HG03060 (cell line): ENCODE measurements around the gene GAB2.
"Not testable (repeated sequence)": the region's sequence is repeated elsewhere in the genome, so short reads cannot be mapped to it uniquely, and the experiment has no call there.

Experiments used
- ATAC-seq: cut with Tn5 transposase; IDR thresholded peaks from one replicate; pipeline ENCODE4 v1.9.1; 2021; ENCODE audit warnings: low read depth, moderate number of reproducible peaks; ENCODE audit not compliant: unreplicated experiment

GAB2 gene

GRCh38 chr11:78372114-78372768 lies 45.4 kb downstream of the GAB2 start:
- ATAC-seq: no peak

DNA sequence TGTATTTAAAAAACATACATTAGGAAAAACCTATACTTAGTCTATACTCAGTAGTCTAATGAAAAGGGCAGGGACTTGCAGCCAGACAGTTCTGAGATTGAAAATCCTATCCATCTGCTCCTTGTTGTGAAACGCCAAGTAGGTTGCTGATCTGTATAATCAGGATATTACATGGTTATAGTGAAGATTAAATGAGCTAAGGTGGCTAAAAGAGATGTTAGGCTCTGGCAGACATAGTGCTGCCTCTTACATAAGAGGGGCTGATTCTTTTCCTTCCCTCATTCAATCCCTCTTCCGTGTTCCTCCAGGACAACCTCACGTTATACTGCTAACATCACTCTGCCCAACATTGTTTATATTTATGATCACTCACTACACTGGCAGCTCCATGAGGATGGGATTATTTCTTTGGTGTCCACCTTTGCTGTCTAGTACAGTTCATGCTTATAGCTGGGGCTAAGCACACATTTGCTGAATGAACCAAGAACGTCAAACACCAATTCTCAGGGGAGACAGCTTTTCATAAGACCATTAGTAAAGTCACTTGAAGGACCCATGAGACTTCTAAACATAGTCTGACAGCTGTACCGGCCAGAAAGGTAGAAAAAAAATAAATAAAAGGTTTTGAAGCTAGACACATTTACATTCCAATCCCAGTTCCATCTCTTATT lies 46.3 kb downstream of the GAB2 start:
- ATAC-seq: no peak

- no peak for ATAC-seq
Measured at GRCh38 chr11:78370406-78371172, 47.0 kb downstream of the GAB2 start.

DNA sequence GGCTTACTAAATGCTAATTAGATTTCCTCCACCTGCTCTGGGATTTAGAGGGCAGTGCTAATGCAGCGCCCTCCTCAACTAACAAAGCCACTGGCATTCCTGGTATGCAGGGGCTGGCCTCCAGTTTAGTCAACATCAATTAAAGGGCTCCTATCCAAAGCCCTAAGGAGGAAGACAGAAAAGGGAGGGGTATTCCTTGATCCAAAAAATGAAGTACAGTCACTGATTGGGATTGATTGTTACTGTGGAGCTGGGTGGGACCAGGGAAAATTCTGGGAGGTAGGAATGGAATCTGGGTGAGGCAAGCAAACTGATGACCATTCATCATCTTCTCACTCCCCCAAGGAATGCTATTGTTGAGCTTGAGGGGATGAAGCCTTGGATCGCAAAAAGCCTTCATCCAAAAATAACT lies 52.2 kb downstream of the GAB2 start:
- ATAC-seq: no peak

GRCh38 chr11:78364128-78364751 lies 53.4 kb downstream of the GAB2 start:
- ATAC-seq: no peak

DNA sequence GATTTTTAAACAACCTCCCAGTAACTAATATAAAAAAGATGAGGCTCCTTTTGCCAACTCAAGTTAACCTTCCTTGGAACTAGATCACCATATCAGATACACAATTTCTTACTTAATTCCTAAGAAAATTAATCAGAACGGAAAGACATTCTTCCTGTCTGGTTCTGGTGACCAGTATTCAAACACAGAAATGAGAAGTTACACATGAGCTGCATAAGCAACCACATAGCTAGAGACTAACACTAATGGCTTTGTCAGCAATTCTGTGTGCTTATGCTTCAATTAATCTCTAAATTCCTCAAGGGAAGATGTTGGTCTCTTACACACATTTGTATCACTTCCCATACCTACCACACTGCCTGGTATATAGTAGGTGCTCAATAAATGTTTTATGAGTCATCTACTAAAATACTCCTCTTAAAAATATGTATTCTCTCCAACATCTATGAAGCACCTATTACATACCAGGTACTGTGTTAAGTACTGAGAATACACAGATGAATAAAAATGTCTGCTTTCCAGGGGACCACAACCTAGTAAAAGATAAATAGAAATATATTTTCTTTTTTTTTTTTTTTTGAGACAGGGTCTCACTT lies 54.5 kb downstream of the GAB2 start:
- no peak for ATAC-seq

DNA sequence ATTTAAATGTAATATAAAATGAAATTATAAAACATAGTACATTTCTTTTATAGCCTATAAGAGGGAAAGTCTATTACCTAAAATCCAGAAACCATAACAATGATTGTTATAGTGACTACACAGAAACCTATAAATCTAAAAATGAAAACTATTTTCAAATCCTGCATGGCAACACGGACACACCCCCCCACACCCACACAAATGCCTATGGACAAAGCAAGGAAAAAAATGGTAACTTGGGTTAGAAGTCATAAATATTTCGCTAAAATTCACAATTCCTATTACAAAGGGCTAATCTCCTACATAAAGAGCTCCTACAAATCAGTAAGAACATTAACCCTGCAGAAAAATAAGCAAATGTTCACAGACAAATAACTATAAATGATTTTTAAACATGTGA lies 56.4 kb downstream of the GAB2 start:
- no peak for ATAC-seq

- ATAC-seq: no peak
Measured at GRCh38 chr11:78359921-78360320, 57.7 kb downstream of the GAB2 start.

GRCh38 chr11:78357924-78358323 lies 59.7 kb downstream of the GAB2 start:
- not testable (repeated sequence) for ATAC-seq

DNA sequence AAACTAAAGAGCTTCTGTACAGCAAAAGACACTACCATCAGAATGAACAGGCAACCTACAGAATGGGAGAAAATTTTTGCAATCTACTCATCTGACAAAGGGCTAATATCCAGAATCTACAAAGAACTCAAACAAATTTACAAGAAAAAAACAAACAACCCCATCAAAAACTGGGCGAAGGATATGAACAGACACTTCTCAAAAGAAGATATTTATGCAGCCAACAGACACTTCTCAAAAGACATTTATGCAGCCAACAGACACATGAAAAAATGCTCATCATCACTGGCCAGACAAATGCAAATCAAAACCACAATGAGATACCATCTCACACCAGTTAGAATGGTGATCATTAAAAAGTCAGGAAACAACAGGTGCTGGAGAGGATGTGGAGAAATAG lies 60.2 kb downstream of the GAB2 start:
- ATAC-seq: not testable (repeated sequence)

DNA sequence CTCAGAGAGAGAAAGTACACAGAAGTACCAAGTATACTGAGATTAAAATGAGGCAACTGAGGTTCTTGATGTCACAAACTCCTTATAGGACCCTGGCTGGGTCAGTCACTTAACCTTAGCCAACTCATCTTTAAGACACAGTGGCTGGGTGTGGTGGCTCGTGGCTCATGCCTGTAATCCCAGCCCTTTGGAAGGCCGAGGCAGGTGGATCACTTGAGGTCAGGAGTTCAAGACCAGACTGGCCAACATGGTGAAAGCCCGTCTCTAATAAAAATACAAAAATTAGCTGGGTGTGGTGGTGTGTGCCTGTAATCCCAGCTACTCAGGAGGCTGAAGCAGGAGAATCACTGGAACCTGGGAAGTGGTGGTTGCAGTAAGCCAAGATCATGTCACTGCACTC lies 61.9 kb downstream of the GAB2 start:
- not testable (repeated sequence) for ATAC-seq

- ATAC-seq: no peak
Measured at GRCh38 chr11:78355309-78355705, 62.3 kb downstream of the GAB2 start.

GRCh38 chr11:78354408-78355308 lies 63.0 kb downstream of the GAB2 start:
- no peak for ATAC-seq

DNA sequence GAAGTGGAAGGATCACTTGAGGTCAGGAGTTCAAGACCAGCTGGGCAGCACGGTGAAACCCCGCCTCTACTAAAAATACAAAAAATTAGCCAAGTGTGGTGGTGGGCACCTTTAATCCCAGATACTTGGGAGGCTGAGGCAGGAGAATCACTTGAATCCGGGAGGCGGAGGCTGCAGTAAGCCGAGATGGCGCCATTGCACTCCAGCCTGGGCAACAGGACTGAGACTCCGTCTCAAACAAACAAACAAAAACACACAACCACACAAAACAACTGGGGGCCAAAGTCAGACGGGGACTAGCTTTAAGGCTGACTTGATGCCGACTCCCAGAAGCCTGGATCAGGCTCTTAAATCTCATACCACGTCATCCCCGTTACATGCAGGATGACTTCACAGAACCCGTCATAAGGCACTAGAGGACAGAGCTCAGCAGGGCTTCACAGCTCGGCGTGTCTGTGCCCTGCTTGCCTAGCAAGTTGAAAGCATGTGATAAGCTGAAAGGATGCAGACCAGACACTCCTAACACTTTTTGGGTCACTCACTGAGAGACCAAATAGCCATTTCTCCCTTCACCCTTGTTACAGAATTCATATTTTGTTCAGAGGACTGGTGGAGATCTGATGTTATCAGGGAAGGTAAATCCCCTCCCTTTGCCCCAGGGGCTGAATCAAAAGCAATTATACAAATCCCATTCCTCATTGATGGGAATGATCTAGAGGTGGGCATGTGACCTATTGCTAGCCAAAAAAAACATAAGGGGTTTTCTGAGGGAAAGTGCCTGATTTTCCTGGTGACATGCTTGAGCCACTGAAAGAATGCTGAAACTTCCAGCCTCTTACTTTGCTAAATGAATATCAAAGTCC lies 65.4 kb downstream of the GAB2 start:
- ATAC-seq: no peak

GRCh38 chr11:78351193-78351592 lies 66.4 kb downstream of the GAB2 start:
- no peak for ATAC-seq

GRCh38 chr11:78350646-78351165 lies 66.9 kb downstream of the GAB2 start:
- no peak for ATAC-seq

- no peak for ATAC-seq
Measured at GRCh38 chr11:78350091-78350645, 67.5 kb downstream of the GAB2 start.

- no peak for ATAC-seq
Measured at GRCh38 chr11:78349624-78350023, 68.0 kb downstream of the GAB2 start.
